ENCODE data around the gene SMIM29.
"Not testable (repeated sequence)": the region's sequence is repeated elsewhere in the genome, so short reads cannot be mapped to it uniquely, and the experiment has no call there.

SMIM29 gene

GRCh38 chr6:34248727-34249468, at the start of gene SMIM29:
Gene SMIM29 (minus strand): TSS chr6:34249006. CDS start chr6:34247791, 1,215 bp downstream.
- DNase-seq (ENCODE audit: low read depth): peak; percentile 95

DNA sequence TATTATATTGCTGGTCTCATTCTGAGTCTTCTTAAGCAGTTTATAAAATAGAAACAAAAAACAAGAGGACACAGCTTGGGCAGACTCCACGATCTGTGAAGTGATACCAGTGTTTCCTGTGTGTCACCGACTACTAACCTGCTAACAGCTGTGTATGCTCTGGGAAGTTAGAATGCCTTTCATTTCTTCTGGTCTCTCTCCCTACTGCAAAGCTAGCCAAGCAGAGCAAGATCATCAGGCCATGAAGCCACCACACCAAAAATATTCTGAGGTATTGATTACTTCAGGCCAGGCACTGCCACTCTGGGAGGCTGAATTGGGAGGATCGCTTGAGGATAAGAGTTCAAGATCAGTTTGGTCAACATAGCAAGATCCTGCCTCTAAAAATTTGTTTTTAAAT, 46.9 kb upstream of the SMIM29 start:
- no peak for DNase-seq (ENCODE audit: low read depth)

DNA sequence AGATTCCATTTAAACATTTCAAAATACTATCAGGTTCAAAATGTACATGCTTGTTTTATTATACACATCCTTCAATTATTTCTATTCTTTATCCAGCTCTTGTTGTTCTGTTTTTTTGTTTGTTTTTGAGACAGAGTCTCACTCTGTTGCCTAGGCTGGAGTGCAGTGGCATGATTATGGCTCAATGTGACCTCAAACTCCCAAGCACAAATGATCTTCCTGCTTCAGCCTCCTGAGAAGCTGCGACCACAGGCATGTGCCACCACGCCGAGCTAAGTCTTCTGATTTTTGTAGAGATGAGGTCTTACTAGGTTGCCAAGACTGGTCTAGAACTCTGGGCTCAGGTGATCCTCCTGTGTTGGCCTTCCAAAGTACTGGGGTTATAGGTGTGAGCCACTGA, 44.1 kb upstream of the SMIM29 start:
- DNase-seq (ENCODE audit: low read depth): no peak

DNA sequence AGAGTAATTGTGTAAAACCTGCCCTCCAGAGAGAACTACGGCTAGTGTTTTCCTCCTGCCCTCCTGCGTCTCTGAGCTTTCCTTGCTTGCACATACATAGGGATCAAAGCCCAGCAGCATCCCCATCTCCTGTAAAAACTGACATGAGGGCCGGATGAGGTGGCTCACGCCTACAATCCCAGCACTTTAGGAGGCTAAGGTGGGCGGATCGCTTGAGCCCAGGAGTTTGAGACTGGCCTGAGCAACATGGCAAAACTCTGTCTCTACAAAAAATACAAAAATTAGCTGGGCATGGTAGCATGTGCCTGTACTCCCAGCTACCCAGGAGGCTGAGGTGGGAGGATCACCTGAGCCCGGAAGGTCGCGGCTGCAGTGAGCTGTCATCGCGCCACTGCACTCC, 40.3 kb upstream of the SMIM29 start:
- DNase-seq (ENCODE audit: low read depth): no peak

- DNase-seq (ENCODE audit: low read depth): no peak
Observed at GRCh38 chr6:34288581-34288980, 39.8 kb upstream of the SMIM29 start.

DNA sequence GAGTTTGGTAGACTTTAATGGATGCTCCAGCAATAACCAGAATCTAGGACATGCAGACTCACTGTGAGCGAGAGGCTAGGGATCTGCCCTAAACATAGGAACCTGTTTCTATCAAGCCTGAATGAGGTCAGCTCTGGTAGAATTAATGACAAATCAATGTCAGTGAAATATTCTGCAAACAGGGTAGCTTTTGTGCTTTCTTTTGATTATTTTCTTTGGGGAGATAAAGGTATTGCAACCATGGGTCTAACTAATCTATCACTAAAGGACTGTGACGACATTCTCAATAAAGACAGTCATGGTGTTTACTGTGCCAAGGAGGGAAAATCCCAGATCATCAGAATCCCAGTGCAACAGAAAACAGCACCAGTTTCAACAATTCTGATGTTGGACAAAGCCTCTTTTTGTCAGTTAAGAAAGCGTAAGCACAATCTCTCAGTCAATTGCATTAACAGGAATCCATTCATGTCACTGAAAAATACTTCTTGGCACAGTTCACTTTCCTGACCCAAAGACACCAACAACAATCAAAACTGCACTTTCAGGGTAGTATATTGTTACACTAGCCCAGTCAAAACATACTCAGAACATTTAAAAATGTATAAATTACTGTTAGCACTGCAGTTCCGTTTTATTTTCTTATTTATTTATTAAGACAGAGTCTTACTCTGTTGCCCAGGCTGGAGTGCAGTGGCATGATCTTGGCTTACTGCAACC, 36.8 kb upstream of the SMIM29 start:
- no peak for DNase-seq (ENCODE audit: low read depth)

DNA sequence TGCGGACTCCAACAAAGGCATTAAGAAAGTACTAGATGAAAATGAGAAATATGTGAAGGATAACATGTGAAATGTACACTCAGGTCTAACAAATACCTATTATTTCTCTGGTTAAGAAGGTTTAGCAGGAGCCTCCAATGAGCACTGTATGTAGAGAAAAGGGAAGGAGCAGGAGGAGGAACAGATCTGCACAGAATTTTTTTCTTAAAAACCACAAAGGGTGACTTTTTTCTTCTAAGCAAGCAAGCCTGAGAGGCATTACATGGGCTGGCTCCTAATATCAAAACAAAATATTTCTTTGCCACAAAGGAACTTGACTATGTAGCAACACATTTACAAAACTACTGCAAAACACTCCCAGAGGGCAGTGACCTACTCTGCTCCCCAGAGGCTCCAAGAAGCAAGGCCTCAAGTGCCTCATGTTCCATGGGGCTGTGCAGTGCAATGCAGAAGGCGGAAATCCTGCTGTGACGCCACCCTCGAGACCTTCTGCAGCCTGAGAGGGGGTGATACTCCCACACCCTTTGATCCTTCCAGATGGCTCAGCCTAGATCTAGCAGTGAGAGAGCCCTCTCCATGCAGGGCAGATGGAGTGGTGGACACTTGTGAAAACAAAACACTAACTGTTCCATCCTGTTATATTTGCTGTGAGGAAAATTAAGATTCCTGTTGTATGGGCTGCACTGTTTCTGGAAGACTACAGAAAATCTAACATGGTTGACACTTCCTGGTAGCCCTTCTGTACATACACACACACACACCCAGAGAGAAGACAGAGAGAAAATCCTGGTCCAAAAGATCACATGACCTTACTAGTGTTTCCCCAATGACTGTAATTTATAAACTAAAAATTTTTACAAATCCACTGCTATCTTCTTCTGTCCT, 36.0 kb upstream of the SMIM29 start:
- no peak for DNase-seq (ENCODE audit: low read depth)

DNA sequence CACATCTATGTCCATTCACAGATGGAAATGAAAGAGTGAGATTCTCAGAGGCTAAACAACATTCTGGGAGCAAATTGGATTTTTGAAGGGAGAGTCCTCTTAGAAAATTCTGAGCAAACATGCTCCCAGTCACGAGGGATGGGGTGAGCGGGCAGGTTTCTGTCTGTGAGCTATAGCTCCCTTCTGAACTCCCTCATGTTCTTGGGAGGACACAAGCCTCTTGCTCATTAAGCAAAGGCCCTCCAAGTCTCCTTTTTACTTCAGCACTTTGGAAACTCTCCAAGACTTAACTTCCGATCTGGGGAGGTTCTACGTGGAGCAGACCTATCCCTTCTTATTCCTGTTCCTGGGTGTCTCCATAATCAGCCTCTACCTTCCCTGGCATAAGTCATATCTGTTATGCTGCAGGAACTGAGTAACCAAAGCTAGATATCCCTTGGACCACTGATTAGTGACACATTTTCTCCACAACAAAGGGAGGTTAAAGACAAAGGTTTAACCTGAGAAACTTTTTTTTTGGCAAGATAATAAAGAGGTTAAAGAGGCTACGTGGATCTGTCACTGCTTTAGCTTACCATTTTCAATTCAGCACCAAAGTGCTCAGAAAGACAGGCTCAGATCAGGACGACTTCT, 33.0 kb upstream of the SMIM29 start:
- DNase-seq (ENCODE audit: low read depth): no peak

- DNase-seq (ENCODE audit: low read depth): no peak
Observed at GRCh38 chr6:34280216-34280615, 31.4 kb upstream of the SMIM29 start.

- no peak for DNase-seq (ENCODE audit: low read depth)
Observed at GRCh38 chr6:34278833-34279232, 30.0 kb upstream of the SMIM29 start.

DNA sequence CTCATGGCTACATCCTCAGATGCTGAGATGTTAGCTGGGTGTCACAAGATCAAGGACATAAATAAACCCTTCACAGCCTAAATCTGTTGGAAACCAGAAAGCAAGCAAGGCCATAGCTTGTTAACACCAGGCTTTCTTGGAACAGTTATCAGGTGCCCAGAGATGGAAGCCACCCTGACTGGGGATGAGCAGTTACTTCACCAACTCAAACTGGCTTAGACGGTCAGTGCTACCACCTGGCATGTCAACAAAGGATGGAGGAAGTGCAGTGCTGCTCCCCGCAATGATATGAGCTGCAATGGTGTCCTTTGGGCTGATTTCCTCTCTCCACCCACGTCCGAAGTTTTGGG, 28.9 kb upstream of the SMIM29 start:
- DNase-seq (ENCODE audit: low read depth): no peak

- DNase-seq (ENCODE audit: low read depth): no peak
Observed at GRCh38 chr6:34276881-34277762, 28.3 kb upstream of the SMIM29 start.

DNA sequence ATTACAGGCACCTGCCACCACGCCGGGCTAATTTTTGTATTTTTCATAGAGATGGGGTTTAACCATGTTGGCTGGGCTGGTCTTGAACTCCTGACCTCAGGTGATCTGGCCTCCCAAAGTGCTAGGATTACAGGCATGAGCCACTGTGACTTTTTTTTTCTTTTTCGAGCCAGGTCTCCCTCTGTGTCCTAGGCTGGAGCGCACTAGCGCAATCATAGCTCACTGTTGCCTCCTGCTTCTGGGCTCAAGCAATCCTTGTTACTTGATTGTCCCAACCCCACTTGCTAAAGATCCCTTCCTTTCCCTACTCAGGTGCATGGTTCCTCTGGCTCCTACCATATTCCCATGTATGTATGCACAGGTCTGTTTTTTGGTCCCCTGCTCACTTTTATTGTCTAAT, 27.4 kb upstream of the SMIM29 start:
- no peak for DNase-seq (ENCODE audit: low read depth)

DNA sequence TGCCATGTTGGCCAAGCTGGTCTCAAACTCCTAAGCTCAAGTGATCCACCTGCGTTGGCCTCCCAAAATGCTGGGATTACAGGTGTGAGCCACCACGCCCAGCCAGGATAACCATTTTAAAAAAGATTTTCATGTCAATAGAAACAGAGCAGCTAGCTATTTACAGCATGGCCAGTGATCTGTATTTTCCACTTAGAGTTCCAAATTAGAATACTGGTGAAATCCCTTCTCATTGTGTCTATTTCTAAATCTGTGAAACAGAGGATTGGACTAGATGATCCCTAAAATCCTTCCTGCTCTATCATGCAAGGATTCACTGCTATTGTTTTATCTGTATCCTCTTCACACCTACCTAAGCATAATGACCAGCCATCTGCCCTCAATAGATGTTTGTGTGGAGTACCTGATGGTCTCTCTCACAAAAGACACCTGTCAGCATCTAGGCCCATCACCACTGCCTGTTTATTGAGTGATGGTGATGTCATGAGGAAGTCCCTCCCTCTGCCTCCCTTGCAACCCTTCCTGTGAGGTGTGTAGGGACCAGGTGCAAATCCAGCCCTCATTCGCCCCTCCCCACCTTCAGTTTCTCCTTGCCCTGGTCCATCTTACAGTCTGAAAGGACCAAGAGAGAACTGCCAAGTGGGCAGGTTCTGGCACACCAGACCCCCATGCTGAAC, 26.5 kb upstream of the SMIM29 start:
- DNase-seq (ENCODE audit: low read depth): no peak

GRCh38 chr6:34274129-34274528, 25.3 kb upstream of the SMIM29 start:
- DNase-seq (ENCODE audit: low read depth): no peak

DNA sequence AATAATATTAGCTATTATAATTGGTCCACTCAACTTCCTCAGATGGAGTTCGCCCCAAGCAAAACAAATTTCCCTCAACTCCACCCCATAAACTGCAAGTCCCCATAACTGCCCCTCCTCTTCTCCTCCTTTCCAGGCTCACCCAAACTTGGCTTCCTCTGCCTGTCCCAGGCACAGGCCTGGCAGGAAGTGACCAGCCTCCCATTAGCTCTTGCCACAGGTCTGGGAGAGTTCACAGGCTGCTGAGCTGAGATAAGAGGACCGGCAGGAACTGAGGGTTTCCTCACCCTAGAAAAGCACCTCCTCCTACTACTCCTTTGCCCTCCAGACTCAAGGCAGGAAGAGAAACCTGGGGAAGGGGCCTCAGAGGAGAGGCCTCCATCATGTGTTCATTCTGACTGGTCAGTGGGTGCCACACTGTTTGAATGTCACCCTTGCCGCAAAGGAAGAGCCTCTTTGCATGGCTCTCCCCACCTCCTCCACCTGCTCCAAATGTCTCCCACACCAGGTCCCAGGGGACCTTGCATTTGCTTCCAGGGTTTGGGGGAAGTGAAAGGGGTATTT, 24.5 kb upstream of the SMIM29 start:
- DNase-seq (ENCODE audit: low read depth): no peak

DNA sequence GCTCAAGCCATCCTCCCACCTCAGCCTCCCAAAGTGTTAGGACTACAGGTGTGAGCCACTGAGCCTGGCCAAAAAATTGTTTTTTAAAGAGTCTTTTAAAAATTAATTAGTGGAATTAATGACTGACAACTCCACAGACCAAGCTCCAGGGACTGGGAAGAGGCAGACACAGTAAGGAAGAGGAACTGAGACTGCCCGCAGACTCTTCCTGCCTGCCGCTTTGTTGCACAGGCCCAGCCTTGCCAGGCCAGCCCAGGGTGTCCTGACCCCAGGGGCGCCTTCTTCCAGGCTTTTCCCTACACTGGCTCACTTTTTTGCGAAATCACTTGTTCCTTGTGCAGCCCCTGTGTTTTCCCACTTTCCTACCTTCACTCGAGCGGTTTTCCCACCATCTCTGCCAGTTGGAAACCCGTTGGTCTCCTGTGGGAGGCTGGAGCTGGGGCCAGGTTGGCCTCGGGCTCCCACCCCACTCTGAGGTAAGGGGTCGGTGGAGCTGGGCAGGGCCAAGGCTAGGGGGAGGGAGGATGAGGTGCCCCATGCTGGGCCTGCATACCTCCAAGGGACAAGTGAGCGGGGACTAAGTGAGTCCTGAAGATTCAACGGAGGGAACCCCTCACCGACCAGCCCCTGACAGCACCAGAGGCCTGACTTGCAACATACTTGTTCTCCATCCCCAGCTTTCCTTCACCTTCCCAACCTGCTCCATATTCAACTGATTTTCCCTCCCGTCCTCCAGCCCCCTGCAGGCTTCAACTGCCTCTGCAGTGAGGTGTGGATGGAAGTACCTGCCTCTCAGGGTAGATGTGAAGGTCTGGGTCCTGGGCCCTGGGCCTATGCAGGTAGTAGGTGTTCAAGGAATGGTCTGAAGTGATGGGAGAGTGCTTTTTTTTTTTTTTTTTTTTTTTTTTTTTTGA, 23.5 kb upstream of the SMIM29 start:
- no peak for DNase-seq (ENCODE audit: low read depth)

DNA sequence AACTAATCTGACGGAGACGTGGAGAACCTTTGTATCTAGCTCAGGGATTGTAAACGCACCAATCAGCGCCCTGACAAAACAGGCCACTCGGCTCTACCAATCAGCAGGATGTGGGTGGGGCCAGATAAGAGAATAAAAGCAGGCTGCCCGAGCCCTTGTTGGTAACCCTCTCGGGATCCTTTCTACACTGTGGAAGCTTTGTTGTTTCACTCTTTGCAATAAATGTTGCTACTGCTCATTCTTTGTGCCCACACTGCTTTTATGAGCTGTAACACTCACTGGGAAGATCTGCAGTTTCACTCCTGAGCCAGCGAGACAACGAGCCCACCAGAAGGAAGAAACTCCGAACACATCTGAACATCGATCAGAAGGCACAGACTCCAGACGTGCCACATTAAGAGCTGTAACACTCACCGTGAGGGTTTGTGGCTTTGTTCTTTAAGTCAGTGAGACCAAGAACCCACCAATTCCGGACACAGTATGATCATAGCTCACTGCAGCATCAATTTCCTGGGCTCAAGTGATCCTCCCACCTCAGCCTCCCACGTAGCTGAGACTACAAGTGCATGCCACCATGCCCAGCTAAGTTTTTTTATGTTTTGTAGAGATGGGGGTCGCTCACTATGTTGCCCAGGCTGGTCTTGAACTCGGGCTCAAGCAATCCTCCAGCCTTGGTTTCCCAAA, 21.0 kb upstream of the SMIM29 start:
- not testable (repeated sequence) for DNase-seq (ENCODE audit: low read depth)

DNA sequence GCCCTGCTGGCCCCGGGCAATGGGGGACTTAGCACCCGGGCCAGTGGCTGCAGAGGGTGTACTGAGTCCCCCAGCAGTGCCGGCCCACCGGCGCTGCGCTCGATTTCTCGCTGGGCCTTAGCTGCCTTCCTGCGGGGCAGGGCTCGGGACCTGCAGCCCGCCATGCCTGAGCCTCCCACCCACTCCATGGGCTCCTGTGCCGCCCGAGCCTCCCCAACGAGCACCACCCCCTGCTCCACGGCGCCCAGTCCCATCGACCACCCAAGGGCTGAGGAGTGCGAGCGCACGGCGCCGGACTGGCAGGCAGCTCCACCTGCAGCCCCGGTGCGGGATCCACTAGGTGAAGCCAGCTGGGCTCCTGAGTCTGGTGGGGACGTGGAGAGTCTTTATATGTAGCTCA, 20.3 kb upstream of the SMIM29 start:
- DNase-seq (ENCODE audit: low read depth): not testable (repeated sequence)

Measured in activated T-helper 9 cell treated with anti-CD3 and anti-CD28 coated beads, Interleukin-2, amount 50 U/mL, for 16 hours (primary cell).